WERI-Rb-1 (cell line): ENCODE data around the gene PTPN23.

Experiments
- DNase-seq: peaks from one replicate; pipeline ENCODE4 v3.0.0-alpha.2; 2020
- H3K27ac ChIP-seq: fragments of 250-450 bp; sonication (Bioruptor Pico); 2 replicates; pipeline ENCODE4 v1.5.1; 2020; ENCODE audit warnings: mild to moderate bottlenecking, moderate library complexity
- H3K27me3 ChIP-seq: fragments of 250-450 bp; sonication (Bioruptor Pico); 2 replicates; pipeline ENCODE4 v1.5.1; 2021; ENCODE audit warnings: mild to moderate bottlenecking, low read depth, moderate library complexity; ENCODE audit not compliant: insufficient read depth, severe bottlenecking
- H3K36me3 ChIP-seq: fragments of 250-450 bp; sonication (Bioruptor Pico); 2 replicates; pipeline ENCODE4 v1.5.1; 2020; ENCODE audit warnings: mild to moderate bottlenecking, moderate library complexity
- H3K4me3 ChIP-seq: 2 replicates; pipeline ENCODE4 v1.5.1; 2011; ENCODE audit warnings: low read depth, mild to moderate bottlenecking, control low read depth, low read length
- H3K9me3 ChIP-seq: fragments of 250-450 bp; sonication (Bioruptor Pico); 2 replicates; pipeline ENCODE4 v1.5.1; 2021; ENCODE audit warnings: mild to moderate bottlenecking, moderate library complexity; ENCODE audit not compliant: severe bottlenecking
- CTCF ChIP-seq: IDR thresholded peaks from 2 replicates; pipeline ENCODE4 v1.5.1; 2011; ENCODE audit warnings: low read depth, mild to moderate bottlenecking, control low read depth, inconsistent platforms, low read length

The PTPN23 gene

GRCh38 chr3:47404431-47404876 is 23.6 kb downstream of the PTPN23 start:
- no peaks in the 10 kb centered on the region for H3K9me3 ChIP-seq
- peaks cover 53% of the 10 kb centered on the region for H3K36me3 ChIP-seq
- DNase-seq: no peak
- H3K27ac ChIP-seq: no peak overlapping the region
- H3K27me3 ChIP-seq: no peaks in the 10 kb centered on the region
- no peak overlapping the region for H3K4me3 ChIP-seq
- no peak for TF ChIP-seq CTCF

DNA sequence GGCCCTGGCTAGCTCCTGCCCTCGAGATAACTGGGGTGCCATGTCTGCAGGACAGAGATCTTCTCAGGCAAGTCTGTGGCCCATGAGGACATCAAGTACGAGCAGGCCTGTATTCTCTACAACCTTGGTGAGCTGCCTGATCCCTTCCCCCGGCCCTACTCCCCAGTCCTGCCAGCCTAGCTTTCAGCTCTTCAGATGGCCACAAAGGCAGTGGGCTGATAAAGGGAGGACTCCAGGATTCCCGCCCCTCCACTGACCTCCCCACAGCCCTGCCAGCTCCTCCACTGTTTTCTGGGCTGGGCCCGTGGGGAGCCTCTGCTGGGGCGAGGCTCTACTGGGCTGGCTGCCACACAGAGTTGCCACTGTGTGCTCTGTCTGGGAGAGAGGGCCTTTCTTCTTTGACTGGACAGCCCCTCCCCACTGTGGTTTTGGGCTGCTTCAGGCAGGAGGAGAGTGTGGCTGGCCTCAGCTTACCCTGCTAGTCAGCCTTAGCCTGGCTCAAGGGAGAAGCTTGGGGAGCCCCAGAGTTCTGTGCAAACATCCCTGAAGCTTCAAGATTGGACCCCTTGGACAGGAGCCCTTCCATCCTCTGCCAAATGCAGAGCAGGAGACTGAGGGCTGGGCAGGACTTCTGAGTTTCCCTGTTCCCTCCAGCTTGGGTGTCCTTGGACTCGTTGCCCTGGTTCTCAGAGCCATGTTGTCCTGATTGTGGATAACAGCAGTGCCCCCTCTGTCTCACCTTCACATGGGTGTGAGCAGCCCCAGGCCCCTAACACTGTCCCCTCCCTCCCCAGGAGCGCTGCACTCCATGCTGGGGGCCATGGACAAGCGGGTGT is 24.4 kb downstream of the PTPN23 start:
- H3K27me3 ChIP-seq: no peaks in the 10 kb centered on the region
- peaks cover 53% of the 10 kb centered on the region for H3K36me3 ChIP-seq
- DNase-seq: no peak
- TF ChIP-seq CTCF: no peak
- no peaks in the 10 kb centered on the region for H3K9me3 ChIP-seq
- H3K4me3 ChIP-seq: no peak overlapping the region
- H3K27ac ChIP-seq: peak overlapping the region; percentile 73

DNA sequence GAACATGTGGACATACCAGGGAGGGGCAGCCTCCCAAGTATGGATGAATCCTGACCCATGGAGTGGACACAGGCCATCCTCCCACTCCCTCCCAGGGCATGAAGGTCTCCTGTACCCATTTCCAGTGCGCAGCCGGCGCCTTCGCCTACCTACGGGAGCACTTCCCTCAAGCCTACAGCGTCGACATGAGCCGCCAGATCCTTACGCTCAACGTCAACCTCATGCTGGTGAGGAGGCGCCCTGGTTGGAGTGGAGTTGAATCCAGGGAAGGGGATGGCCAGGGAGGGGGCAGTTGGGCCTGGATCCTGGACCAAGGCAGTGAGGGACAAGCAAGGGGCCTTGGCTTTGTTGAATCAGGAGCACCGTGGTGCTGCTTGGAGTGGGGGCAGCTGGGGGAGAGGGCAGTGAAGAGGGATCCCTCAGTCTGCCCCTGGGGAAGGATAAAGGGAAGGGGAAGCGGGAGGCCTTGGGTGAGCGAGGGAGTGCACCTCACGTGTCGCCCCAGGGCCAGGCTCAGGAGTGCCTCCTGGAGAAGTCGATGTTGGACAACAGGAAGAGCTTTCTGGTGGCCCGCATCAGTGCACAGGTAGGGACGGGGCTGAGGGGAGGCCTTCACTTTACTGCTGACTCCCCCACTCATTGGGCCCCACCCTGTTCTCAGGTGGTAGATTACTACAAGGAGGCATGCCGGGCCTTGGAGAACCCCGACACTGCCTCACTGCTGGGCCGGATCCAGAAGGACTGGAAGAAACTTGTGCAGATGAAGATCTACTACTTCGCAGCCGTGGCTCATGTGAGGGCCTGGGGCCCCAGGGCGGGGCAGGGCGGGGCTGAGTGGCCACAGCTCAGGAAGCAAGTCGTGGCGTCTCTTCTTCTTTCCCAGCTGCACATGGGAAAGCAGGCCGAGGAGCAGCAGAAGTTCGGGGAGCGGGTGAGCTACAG is 25.3 kb downstream of the PTPN23 start:
- no peak overlapping the region for H3K4me3 ChIP-seq
- H3K9me3 ChIP-seq: no peaks in the 10 kb centered on the region
- no peak for DNase-seq
- H3K27me3 ChIP-seq: no peaks in the 10 kb centered on the region
- TF ChIP-seq CTCF: no peak
- peak overlapping the region; percentile 73 for H3K27ac ChIP-seq
- peaks cover 55% of the 10 kb centered on the region for H3K36me3 ChIP-seq

DNA sequence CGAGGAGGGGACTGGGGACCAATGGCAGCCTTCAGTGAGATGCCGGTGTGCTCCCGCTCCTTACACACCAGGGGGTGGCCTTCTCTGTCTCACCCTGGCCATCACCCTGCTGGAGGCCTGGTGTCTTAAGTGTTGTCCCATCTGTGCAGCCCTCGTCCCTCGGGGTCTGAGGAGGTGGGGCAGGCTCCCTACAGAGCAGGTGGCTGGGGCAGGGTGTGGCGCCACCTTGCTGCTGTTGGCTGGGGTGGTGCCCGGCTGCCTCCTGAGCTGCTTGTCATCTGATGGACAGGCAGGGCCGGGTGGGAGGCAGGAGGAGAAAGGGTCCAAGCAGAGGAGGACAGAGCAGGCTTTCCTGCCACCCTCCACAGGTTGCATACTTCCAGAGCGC is 25.9 kb downstream of the PTPN23 start:
- Histone ChIP-seq H3K27me3 (no peaks in the 10 kb centered on the region), H3K4me3 (no peak overlapping the region), H3K36me3 (peaks cover 62% of the 10 kb centered on the region), H3K27ac (peak overlapping the region; percentile 73), H3K9me3 (no peaks in the 10 kb centered on the region)
- DNase-seq: peak; percentile 94
- peak; percentile 87 for TF ChIP-seq CTCF

GRCh38 chr3:47407237-47407636 is 26.4 kb downstream of the PTPN23 start:
- peak overlapping the region; percentile 57 for H3K27ac ChIP-seq
- peaks cover 66% of the 10 kb centered on the region for H3K36me3 ChIP-seq
- TF ChIP-seq CTCF: no peak

More at GRCh38 chr3:47407237-47407636, 26.4 kb downstream of the PTPN23 start:
- Histone ChIP-seq H3K4me3 (no peak overlapping the region), H3K27me3 (no peaks in the 10 kb centered on the region), H3K9me3 (no peaks in the 10 kb centered on the region)
- DNase-seq: no peak
